ENCODE data around the gene HBEGF.
A peak's percentile ranks its signal among the peaks of the same experiment; 100 is the strongest.

HBEGF gene

DNA sequence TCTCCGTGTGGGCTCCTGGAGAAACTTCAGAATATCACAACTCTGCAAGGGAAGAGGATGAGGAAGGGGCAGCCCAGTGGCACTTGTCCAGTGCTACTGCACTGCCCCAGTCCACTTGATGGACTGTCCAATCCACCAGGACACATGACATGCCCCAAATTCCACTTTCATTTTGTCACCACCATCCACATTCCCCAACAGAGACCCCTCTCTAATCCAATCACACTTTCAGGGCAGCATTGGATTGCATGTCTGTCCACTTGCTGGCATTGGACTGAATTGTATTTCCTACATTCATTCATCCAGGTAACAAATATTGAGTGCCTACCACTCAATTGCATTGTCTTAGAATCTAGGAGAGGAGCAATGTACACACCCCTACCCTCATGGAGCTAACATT is 14.8 kb downstream of the HBEGF start:
- DNase-seq: no peak

DNA sequence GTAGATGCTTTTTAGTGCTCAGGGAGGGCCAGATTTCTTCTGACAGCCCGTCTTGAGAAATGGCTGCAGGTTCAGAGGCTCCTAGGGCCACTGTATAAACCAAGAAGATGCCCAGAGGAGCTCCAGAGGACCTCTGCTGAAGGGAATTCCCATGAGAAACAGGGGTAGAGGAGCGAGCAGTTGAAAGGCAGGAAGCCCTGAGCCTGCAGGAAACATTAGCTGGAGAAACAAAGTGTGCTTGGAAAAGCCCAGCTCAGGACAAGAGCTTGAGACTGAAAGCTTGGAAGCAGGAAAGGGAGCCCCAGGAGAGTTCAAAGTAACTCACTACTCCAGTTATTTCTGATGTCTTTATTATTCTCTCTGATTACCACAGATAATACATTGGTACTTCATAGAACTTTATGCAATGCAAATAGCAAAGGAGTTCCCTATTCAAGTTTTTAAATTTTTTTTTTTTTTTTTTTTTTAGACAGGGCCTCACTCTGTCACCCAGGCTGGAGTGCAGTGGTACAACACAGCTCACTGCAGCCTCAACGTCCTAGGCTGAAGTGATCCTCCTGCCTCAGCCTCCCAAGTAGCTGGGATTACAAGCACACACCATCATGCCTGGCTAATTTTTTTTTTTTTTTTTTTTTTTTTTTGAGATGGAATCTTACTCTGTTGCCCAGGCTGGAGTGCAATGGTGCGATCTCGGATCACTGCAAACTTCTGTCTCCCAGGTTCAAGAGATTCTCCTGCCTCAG is 16.5 kb downstream of the HBEGF start:
- no peak for DNase-seq

DNA sequence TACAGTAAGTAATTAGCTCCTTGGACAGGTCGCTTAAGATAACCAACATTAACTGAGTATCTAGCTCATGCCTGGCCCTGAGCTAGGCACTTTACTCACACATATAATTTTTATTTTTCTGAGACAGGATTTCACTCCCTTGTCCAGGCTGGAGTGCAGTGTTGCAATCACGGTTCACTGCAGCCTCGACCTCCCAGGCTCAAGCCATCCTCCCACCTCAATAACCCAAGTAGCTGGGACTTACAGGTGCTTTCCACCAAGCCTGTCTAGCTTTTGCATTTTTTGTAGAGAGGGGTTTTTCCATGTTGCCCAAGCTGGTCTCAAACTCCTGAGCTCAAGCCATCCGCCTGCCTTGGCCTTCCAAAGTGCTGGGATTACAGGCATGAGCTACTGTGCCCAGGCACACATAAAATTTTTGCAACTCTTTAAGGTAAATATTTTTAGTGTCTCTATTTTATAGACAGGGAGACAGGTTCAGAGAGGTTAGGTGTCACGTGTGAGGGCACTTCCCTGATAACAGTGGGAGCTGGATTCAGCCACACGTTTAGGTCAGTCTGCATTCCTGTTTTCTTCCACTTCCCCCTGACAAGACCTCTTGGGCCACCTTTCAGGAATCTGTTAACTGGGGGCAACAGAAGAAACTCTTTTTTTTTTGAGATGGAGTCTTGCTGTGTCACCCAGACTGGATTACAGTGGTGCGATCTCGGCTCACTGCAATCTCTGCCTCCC is 18.2 kb downstream of the HBEGF start:
- no peak for DNase-seq

DNA sequence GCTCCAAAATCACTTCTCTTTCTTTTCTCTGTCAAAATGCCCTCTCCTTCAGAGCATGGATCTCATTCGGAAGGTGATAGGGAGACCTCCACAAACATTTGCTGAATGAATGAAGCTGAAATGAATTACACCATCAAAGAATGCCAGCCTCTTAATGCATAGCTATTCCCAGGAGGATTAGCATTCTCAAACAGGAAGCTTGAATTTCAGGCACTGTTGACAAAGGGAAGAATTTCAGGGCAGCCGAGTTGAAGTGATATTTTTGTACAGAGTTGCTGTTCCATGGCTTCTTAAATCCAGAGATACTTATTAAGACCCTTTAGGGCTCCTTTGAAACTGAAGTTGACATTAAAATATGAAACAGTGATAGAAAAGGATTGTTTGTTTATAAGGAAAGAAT is 18.8 kb downstream of the HBEGF start:
- no peak for DNase-seq

DNA sequence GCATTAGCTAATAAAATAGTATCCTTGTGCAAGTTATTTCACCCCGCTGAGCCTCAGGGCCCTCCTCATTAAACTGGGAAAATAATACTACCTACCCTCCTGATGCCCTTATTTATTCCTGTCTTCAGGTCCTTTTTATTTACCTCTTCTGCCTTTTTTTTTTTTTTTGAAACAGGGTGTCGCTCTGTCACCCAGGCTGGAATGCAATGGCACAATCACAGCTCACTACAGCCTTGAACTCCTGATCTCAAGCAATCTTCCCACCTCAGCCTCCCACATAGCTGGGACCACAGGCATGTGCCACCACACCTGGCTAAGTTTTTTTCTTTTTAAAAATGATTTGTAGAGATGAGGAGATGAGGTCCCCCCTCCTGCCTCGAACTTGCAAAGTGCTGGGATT is 20.9 kb downstream of the HBEGF start:
- no peak for DNase-seq

DNA sequence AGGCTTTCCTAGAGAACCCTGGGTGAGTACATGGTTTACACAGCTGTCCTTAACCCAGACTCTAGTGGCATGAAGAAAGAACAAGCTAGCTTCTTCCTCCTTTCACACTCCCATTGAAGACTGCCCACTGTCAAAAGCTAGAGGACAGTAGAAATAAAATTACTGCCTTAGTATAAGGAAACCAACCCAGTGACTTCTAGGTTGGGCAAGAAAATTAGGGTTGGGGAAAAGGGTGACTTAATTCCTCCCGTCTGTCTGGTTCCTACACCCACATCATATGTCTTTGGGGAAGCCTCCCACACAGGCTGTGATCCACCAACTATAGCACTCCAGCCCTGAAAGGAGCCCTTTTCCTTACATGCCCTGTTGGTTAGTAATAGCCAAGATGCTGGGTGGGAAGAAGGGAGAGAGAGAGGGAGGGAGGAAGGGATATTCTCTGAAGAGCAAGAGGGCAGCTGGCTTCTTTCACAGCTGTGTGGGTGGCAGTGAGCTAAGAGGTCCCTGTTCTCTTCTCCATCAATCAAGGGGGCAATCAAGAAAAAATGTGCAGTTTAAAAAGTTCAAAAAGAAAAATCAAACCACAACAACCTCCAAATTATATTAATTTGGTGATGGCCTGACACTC is 21.7 kb downstream of the HBEGF start:
- no peak for DNase-seq

DNA sequence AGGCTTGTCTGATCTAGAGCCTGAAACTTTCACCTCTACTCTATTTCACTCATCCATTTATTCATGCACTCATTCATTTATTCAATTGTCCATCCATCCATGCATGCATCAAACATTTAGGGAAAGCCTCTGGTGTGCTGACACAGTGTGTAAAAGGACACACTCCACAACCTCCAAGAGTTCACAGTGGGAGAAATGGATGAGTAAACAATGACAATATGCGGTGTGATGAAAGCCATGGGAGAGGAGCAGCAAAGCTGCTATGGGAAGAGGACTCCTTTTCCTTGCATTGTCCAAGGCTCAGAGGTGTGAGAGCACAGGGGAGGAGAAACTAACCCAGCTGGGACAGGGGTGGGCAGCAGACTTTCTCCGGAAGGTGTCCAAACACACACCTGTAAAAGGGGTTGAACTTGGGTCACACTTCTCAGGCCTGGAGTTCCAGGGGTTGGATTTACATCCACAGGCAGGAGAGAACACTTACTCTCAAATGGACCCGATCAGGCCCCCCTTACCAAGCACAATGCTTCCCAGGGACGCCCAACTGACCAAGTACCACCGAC is 22.3 kb downstream of the HBEGF start:
- DNase-seq: no peak

DNA sequence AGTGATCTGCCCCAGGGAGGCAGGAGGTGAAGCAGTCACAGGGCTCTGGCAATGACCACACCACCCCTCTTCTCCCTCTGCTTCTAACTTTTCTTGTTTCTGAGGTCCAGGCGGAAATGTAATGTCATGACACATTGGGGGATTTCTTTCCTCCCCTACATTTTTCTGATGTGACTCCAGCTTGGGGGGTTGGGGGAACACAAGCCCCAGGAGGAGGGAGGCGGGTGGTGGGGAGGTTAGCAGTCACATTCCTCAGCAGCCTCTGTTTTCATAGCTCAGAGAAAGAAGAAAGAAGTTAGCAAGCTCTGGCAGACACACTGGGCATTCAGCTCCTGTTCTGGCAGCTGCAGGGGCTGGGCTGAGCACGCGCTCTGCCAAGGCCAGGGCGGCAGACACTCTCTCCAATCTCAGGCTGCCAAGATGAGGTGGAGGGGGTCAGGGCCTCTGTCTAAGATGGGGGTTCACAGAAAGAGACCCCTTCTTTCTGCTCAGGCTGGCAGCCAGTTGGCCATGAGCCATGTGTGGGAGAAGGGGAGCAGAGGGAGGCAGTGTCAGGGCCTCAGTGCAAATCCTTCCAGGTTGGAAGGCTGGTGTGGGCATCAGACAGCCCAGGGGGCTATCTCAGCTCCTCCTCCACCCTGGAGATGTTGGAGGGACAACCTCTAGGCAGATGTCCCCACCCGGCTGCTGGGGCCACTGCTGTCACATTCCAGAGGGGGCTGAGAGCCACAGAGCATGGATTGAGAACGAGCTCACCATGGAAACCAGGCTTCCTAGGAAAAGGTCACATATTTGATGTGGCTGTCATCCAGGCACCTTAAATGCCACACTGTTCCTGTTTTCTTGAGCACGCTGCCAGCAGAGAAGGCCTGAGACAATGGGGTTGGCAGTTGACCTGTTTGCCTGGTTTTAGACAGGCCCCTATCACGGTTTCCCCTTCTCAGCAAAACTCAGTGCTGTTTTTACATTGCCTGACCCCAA is 23.4 kb downstream of the HBEGF start:
- no peak for DNase-seq

DNA sequence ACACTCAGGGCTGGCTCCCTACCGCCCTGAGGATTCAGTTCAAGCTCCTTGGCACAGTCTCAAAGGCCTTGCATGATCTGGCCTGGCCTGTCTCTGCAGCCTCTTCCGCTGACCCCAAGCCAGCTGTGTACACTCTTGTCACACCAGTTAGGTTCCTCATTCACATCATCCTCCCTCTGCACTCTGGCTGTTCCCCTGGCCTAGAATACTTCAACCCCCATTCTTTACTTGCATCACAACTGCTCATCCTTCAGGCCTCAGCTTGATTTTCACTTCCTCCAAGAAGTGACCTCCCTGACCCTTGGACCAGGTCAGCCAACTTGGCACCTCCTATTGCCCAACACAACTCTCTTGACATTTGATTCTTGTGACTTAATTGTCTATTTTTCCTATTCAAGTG is 24.6 kb downstream of the HBEGF start:
- DNase-seq: no peak

DNA sequence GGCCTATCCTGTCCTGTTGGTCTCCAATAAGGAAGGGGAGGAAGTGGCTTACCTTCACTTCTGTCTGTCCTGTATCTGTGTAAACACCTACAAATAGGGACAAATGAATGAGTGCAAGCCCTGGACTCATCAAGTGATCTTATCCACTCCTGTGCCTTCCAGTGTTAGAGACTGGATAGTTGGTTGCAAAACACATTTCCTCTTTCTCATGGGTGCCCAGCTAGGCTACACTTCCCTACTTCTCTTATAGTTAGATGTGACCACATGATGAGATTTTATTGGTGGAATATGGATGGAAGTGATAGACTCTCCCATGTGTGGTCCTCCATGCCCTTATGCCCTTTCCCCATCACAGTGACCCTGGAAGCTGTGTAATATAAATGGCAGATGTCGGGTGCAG is 26.6 kb downstream of the HBEGF start:
- DNase-seq: no peak

DNA sequence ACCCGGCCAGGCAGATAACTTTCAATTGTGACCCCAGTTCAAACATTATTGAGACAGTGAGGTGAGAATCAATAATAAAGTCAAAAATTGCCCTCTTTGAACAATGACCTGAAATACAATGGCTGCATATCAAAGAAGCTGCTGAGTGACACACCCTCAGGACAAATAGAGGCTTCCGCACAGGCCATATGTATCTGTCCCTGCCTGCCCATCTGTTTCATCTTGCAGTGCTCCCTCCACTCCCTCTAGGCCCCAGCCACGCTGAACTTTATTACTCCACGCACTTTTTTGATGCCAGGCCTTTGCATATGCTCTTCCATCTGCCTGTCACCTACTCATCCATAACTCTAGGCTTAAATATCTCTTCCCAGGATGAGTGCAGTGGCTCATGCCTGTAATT is 27.6 kb downstream of the HBEGF start:
- DNase-seq: no peak

DNA sequence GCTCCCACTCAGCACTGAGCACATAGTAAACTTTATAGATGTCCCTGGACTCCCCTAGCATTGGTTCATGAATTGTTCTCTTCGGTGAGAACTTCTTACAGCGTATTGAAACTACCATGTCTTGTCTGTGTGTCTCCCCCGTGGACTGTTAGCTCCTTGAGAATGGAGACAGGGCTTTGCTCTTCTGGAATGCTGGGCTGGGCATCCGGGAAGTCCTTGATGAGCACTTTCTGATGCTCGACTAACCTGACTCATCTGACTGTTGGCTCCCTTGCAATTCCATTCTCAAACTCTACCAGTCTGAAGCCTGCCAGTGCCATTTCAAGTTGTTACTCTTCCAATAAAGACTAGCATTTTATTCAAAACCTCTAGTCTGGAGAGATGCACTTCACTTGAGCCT is 28.5 kb downstream of the HBEGF start:
- no peak for DNase-seq

DNA sequence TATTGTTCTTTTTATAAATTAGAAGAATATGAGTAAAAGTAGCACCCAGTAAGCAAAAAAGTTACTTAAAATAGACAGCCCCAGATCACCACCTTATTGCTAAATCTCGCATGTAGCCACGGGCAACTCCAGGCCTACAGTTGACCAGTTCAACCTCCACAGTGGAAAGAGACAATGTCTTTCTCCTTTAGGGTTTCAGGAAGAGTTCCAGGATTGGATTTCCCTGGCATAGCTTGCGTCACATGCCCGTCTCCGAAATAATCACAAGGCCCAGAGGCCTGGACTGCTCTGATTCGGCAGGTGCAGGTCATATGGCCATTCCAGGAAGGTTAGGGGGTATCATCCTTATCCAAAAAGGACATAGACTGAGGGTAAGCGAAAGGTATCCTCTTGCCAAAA is 33.6 kb downstream of the HBEGF start:
- no peak for DNase-seq

DNA sequence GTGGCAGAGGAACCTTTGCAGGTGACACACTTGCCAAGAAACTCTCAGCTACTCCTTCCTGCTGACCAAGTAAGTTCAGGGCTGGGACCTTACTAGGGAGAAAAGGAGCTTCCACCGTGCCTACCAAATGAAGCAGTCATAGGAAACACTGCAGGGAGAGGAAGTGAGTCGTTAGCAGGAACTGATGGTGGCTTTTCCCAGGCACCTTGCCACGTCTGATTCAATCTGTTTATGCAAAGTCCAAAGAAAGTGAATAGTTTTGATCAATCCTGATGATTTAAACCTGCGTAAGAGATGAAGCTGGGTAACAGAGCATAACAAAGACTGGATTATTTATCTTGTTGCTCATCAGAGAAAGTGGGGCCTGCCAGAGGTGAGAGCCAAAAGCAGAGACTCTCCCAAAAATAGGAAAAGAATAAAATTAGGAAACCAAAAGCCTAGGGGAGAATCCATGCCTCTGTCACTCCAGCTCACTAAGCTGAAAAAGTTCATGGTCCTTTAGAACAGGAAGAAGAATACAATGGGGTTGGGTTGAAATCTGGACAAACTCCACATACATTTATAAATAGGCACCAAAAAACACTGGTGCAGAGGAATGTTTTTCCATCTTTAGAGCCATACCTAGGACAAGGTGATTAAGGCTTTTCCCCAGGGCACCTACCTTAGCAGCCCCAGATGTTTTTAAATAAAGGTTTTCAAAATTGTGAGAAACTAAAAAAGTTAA is 34.2 kb downstream of the HBEGF start:
- DNase-seq: no peak

DNA sequence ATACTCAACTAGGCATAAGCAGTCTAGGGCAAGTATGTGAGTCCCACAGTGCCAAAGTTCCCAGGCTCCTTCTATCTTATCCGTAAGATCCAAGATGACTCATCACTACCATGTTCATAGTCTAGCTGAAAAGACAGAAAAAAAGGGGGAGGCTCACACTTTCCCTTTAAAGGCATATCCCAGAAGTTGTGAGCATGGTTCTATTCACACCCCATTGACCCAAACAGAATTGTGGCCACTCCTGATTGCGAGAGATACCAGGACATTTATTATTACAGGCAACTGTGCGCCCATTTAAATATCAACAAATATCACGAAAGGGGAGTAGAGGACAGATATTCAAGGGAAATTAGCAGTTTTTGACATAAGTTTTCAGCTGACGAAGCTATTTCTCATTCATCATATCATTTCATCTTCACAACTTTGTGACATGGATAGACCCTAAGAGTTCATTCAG is 35.4 kb downstream of the HBEGF start:
- DNase-seq: no peak

DNA sequence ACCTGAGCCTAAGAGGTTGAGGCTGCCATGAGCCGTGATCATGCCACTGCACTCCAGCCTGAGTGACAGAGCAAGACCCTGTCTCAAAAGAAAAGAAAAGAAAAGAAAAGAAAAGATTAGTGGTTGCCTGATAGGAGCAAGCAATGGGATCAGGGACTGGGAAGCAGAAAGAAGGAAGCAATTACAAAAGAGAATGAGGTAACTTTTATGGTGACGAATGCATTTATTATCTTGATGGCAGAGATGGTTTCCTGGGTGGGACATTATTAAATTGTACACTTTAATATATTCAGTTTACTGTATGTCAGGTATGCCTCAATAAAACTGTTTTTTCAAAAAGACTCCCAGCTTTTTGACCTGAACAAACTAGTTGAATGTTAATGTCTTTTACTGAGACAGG is 36.0 kb downstream of the HBEGF start:
- no peak for DNase-seq

DNA sequence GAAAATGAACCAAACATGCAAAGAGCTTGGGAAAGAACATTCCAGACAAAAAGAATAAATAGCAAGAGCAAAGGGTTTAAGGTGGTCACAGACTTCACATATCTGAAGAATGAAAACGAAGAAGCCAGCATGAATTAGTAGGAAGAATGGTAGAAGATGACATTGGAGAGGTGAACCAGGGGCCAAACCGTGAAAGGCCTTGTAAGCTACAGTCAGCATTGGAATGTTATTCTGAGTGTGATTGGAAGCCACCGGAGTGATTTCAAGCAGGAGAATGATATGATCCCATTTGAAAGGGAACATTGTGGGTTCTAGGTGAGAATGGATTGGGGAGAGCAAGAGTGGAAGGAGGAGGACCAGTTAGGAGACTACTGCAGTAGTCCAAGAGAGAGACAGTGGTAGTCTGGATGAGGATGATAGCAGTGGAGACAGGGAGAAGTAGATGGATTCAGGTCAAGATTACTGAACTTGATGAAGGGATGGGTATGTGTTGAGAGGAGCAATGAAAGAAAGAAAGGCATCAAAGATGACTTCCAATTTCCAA is 36.6 kb downstream of the HBEGF start:
- DNase-seq: no peak

DNA sequence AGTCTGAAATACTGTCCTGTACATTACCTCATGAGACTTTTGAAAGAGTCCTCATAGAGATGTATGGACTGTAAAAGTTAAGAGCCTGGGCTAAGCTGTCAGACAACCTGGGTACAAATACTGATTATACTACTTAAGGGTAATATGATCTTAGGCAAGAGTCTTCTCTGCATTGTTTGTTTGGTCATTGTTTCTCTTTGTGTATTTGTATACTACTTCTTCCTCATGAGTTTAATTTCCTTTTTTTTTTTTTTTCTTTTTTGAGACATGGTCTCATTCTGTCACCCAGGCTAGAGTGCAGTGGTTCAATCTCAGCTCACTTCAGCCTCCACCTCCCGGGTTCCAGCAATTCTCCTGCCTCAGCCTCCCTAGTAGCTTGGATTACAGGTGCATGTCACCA is 40.9 kb downstream of the HBEGF start:
- DNase-seq: no peak

DNA sequence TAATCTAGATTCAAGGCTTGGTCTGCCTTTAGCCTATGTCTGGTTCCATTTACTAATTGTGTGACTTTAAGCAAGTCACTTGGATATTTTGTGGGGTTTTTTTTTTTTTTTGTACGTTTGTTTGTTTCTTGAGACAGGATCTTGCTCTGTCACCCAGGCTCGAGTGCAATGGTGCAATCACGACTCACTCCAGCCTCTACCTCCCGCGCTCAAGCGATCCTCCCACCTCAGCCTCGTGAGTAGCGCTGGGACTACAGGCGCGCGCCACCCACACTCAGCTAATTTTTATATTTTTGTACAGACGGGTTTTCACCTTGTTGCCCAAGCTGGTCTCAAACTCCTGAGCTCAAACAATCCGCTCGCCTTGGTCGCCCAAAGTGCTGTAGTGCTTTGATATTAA is 42.4 kb downstream of the HBEGF start:
- no peak for DNase-seq

DNA sequence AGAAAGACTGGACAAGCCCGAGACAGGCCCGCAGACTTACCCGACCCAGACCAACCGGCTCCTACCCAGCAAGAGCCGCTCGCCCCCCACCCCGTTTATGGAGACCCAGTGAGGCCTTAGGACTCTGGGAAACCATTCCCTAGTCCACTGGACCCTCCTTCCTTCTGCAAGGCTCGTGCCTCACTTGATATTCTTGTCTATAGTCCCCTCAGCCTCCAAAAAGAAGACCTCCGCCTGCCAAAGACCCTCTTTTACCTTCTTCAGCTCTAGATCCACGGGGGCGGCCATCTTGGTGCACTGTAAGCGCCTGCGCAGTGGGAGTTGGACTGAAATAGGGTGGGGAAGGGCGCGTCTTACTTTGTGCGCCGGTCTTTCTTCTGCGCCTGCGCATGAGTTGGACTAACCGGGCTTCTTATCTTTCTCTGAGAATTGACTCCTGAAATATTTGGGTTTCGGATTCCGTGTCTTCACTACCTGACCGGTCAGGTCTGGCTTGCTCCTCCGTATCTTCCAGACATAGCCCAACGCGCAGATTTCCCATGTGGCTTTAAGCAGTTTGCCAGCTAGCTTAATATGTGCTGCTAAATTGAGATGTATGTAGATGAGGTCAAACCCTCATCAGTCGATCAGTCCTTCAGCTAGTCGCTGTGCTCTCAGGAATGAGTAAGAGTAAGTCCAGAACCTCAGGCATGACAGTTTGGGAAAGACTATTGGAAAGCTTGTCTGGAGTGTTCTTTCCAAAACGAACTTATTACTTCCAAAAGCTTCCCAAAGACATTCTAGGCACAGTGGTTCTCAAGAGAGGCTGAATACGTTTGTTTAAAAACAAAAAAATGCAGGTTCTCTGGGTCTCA is 43.4 kb downstream of the HBEGF start, which contains the start of gene PFDN1:
TSS of gene PFDN1 (minus strand) at position 316 of the 854 bp plus-strand sequence. CDS start at position 288, 28 bp downstream.
- DNase-seq: peak; percentile 83
